HG02610 (cell line): Measurements from ENCODE around the gene DNER.
"Not testable (repeated sequence)": the region's sequence is repeated elsewhere in the genome, so short reads cannot be mapped to it uniquely, and the experiment has no call there.

Experiments
- ATAC-seq: cut with Tn5 transposase; IDR thresholded peaks from one replicate; pipeline ENCODE4 v1.9.1; 2021; ENCODE audit warnings: mild to moderate bottlenecking, moderate library complexity; ENCODE audit not compliant: unreplicated experiment

Gene DNER, protein sequence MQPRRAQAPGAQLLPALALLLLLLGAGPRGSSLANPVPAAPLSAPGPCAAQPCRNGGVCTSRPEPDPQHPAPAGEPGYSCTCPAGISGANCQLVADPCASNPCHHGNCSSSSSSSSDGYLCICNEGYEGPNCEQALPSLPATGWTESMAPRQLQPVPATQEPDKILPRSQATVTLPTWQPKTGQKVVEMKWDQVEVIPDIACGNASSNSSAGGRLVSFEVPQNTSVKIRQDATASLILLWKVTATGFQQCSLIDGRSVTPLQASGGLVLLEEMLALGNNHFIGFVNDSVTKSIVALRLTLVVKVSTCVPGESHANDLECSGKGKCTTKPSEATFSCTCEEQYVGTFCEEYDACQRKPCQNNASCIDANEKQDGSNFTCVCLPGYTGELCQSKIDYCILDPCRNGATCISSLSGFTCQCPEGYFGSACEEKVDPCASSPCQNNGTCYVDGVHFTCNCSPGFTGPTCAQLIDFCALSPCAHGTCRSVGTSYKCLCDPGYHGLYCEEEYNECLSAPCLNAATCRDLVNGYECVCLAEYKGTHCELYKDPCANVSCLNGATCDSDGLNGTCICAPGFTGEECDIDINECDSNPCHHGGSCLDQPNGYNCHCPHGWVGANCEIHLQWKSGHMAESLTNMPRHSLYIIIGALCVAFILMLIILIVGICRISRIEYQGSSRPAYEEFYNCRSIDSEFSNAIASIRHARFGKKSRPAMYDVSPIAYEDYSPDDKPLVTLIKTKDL

GRCh38 chr2:229714080-229714735, at the start of gene DNER:
DNER (minus strand) TSS chr2:229714555; CDS start chr2:229714423, 132 bp downstream.
- peak; percentile 86 for ATAC-seq

GRCh38 chr2:229761663-229762062, 47.3 kb upstream of the DNER start:
- no peak for ATAC-seq

GRCh38 chr2:229757462-229757861, 43.1 kb upstream of the DNER start:
- ATAC-seq = not testable (repeated sequence)

GRCh38 chr2:229752970-229753729, 38.8 kb upstream of the DNER start:
- ATAC-seq = no peak

DNA sequence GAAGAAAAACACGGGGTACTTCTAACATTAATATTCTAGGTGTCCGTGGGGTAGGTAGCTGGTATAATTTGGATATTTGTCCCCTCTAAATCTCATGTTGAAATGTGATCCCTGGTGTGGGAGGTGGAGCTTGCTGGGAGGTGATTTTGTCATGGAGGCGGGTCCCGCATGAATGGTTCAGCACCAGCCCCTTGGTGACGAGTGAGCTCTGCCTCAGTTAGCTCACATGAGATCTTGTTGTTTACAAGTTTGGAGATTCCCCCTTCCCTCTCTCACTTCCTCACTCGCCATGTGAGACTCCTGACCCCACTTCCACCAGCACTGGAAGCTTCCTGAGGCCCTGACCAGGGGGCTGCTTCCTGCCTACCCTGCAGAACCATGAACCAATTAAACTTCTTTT, 35.4 kb upstream of the DNER start:
- no peak for ATAC-seq

- ATAC-seq = no peak
These were observed 34.6 kb upstream of the DNER start for GRCh38 chr2:229748950-229749349.

DNA sequence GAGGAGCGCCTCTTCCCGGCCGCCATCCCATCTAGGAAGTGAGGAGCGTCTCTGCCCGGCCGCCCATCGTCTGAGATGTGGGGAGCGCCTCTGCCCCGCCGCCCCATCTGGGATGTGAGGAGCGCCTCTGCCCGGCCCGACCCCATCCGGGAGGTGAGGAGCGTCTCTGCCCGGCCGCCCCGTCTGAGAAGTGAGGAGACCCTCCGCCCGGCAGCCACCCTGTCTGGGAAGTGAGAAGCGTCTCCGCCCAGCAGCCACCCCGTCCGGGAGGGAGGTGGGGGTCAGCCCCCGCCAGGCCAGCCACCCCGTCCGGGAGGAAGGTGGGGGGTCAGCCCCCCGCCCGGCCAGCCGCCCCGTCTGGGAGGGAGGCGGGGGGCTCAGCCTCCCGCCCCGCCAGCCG, 28.3 kb upstream of the DNER start:
- ATAC-seq = not testable (repeated sequence)

GRCh38 chr2:229740279-229740678, 25.9 kb upstream of the DNER start:
- ATAC-seq = no peak

DNA sequence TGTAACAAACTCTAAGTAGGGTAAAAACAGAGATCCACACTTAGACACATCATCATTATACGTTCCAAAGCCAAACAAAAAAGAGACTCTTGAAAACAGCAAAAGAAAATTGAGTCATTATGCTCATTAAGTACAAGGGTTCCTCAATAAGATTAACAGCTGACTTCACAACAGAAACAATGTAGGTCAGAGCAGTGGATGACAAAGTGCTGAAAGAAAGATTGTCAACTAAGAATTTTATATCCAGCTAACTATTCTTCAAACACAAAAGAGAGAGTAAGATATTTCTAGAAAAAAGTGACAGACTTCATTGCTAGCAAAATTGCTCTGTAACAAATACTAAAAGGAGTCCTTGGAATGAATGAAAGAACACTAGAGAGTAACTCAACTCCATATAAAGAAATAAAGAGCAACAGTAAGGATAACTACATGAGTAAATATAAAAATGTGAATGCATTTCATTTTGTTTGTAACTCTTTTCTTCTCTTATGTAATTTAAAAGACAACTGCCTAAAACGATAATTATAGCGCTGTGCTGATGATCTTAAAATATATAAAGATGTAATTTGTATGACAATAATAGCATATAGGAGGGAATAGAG, 23.8 kb upstream of the DNER start:
- ATAC-seq = no peak

DNA sequence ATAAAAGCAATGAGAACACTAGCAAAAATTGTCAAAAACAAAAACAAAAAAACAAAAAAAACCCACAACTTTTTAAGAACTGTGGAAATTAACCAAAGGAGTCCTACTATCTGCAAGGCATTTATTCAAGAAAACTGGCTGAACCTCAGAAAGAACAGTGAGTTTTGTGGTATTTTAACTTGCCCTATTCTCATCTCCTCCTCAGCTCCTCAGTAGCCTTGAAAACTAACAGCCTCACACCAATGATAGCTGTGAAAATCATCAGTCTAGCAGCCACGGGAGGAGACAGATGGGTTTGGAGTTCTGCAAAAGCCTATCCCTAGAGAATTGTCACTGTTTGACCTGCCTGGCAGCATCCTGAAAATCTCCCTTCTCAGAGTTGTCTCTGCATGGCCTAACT, 20.1 kb upstream of the DNER start:
- no peak for ATAC-seq

GRCh38 chr2:229733611-229734245, 19.4 kb upstream of the DNER start:
- ATAC-seq = no peak

DNA sequence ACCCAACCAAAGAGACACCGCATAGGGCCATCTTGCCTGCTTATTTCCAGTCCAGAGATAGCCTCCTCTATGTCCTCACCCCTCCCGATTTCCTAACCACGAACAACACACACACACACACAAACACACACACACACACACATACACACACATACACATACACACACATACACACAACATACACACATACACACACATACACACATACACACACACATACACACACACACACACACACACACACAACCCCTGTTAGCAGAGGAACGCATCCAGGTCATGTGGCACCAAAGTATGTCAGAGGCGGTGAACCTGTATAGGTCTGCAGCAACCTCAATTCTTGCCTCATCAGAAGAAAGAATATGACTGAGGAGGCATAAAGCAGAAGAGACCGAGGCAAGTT, 18.5 kb upstream of the DNER start:
- ATAC-seq = no peak

GRCh38 chr2:229731916-229732315, 17.6 kb upstream of the DNER start:
- ATAC-seq = no peak

- no peak for ATAC-seq
These were observed 17.0 kb upstream of the DNER start for GRCh38 chr2:229731363-229731762.

GRCh38 chr2:229728370-229728769, 14.0 kb upstream of the DNER start:
- ATAC-seq = no peak

- ATAC-seq = no peak
These were observed 12.3 kb upstream of the DNER start for GRCh38 chr2:229726643-229727042.

DNA sequence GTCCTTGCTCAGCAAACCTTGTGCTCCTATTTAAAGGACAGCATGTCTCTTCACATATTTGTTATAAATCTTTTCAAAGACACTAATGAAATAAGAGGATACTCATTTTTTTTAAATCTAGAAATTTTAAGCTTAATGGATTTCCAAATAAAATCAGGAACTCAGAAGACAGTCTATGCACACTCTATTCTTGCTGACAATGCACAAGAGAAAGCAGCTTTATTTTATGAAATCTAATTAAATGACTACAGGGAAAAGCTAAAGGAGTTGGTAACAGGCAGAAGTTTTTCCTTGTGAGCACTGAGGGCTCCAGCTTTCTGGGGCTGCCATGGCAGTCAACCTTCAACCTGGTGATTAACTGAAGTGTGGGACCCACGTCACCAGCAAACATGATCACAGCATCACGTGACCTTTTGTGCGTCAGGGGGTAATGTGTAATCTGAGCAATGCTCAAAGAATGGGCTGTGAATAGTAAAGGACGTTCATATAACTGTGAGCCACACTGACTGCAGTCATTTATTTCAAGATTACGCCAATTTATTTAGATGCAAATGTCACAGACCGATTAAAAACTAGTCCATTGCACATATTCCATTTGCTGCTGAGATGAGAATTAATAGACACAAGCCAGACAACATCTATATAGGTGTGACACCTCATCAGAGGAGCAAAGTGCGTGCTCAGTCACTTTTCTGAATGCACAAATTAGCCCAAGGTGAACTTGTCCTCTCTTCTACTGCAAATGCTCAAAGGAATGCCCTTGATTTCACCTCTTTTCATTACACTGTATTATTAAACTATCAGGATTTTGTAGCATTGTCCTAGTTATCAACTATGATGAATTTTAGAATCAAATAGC, 11.6 kb upstream of the DNER start:
- no peak for ATAC-seq

- ATAC-seq = not testable (repeated sequence)
These were observed 8.8 kb upstream of the DNER start for GRCh38 chr2:229723192-229723591.
